NCI-H2081 (cell line): ENCODE measurements around the gene COQ4.
"Not testable (repeated sequence)": the region's sequence is repeated elsewhere in the genome, so short reads cannot be mapped to it uniquely, and the experiment has no call there.

Source experiments
- DNase-seq, 2 experiments: peaks; one replicate each; lab custom pipeline; 2025; lab: John Stamatoyannopoulos, UW

COQ4 gene

GRCh38 chr9:128298535-128299482 lies 23.8 kb upstream of the COQ4 start:
- DNase-seq = no peak

DNA sequence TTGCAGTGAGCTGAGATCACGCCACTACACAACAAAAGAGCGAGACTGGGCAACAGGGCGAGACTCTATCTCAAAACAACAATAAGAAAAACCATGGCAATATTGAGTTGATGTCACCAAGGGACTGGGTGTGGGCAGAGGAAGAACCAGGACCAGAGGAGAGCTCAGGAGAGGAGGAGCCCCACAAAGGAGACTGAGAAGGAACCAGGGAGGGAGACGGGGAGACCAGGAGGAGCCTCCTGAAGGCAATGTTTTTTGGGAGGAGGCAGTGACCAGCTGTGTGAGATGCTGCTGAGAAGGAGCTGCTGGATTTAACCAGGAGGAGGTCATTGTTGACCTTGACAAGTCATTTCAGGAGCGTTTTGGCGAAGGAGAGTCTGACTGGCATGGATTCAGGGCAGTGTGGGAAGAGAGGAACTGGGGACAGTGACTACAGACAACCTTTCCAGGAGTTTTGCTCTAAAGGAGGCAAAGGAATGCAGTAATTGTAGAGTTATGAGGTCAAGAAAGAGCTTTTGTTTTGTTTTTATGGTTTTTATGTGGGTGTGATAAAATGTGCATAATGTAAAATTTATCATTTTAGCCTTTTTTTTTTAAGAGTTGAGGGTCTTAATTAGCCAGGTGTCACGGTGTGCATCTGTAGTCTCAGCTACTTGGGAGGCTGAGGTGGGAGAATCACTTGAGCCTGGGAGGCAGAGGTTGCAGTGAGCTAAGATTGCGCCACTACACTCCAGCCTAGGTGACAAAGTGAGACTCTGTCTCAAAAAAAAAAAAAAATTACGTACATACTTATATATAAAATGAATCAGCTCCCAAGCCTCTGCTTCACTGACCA lies 18.3 kb upstream of the COQ4 start:
- DNase-seq = no peak

GRCh38 chr9:128304971-128305288 lies 17.7 kb upstream of the COQ4 start:
- DNase-seq = no peak

DNA sequence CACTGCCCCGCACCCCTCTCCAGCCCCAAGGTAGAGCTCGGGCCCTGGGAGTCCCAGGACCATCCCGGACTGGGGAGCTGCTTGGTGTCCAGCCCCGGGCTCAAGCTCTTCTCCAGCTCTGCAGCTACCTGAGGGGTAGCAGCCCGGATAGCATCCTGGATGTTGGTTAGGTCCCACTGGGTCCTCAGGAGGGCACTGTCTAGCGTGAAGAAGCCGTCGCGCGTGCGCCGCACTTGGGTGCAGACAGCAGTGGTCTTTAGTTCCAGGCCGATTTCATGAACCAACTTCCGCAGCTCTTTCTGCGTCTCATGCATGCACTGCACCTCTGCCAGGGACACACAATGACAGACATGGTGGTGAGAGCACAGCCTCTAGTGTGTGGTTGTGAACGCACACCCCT lies 13.1 kb upstream of the COQ4 start:
- no peak for DNase-seq

DNA sequence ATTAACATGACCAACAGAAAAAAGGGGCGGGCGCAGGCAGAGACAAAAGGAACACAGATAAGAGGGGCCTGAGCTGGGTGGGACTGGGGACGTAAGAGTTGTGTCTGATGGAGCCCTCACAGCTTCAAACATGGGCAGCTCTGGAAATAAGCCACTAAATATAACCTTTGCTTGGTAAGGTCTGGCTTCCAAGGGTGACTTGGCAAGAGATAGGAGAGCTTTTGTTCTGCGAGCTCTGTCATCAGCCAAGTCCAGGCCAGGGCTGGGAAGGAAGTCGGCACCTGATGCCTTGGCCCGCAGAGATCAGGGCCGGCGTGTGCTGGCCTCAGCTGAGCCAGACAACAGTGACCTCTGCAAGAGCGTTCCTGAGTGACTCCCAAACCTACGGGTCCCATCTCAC lies 12.2 kb upstream of the COQ4 start:
- no peak for DNase-seq

- DNase-seq = no peak
Observed at GRCh38 chr9:128314697-128315096, 7.9 kb upstream of the COQ4 start.

GRCh38 chr9:128316421-128316820 lies 6.2 kb upstream of the COQ4 start:
- DNase-seq = no peak

DNA sequence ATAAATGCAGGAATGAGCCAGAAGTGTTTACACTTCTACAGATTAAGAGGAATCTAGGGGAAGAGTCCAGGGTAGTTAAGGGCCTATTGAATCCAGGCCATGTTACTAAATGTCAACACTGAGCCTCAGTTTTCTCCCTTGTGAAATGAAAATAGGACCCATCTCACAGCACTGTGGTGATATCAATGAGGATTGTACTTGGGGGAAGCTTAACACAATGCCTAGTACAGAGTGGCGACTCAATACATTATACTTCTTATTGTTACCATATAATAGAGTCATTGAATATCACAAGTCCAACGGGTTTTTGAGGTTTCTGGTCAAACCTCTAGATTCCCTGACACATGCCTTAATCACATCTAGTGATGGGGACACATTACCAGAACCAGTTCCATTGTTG lies 5.0 kb upstream of the COQ4 start:
- no peak for DNase-seq

GRCh38 chr9:128321343-128321742 lies 1.3 kb upstream of the COQ4 start:
- no peak for DNase-seq

GRCh38 chr9:128321879-128322403 lies 698 bp upstream of the COQ4 start:
- DNase-seq = no peak

GRCh38 chr9:128323212-128323730 lies 632 bp downstream of the COQ4 start:
- no peak for DNase-seq

DNA sequence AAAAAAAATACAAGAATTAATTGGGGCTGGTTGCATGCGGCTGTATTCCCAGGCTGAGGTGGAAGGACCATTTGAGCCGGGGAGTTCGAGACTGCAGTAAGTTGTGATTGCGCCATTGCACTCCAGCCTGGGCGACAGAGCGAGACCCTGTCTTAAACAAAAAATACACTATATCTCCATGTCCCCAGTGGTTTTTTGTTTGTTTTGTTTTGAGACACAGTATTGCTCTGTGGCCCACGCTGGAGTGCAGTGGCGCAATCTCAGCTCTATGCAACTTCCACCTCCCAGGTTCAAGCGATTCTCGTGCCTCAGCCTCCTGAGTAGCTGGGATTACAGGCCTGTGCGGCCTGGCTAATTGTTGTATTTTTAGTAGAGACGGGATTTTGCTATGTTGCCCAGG lies 1.2 kb downstream of the COQ4 start:
- no peak for DNase-seq

DNA sequence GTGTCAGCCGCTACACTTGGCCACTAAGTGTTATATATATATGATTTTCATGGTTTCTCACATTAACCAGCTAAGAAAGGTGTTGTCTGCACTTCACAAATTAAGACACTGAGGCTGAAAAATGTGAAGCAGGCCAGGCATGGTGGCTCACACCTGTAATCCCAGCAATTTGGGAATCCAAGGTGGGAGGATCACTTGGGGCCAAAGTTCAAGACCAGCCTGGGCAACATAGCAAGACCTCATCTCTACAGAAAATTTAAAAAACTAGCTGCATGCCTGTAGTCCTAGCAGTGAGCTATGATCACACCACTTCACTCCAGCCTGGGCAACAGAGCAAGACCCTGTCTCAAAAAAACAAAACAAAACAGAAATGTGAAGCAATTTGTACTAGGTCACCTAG lies 1.8 kb downstream of the COQ4 start:
- DNase-seq = no peak

GRCh38 chr9:128325629-128326028 lies 3.0 kb downstream of the COQ4 start:
- no peak for DNase-seq

DNA sequence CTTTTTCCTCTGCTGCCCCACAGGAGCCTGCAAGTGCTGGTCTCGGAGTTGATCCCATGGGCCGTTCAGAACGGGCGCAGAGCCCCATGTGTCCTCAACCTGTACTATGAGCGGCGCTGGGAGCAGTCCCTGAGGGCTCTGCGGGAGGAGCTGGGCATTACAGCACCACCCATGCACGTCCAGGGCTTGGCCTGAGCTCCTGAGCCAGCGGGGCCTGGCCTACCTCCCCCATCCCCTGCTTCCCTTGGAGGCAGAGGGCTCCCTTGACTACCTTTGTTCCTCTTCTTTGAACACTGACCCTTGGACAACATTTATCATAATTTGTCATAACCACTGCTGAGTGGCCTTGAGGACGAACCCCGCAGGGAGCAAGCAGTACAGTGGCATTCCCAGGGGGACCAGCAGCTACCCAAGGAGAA lies 10.8 kb downstream of the COQ4 start:
- no peak for DNase-seq

DNA sequence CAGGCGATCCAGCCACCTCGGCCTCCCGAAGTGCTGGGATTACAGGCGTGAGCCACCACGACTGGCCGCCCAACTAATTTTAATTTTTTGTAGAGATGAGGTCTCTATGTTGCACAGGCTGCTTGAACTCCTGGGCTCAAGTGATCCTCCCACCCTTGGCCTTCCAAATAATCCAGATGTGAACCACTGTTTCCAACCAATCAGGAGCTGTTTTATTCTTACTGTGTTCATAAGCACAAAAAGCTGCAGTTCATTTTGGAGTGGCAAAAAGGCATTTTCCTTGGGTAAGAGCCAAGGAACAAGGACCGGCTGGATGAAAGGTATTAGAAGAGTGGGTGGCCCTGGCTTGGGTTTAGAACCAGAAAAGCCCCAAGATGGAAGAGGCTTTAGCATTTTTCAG lies 12.5 kb downstream of the COQ4 start:
- no peak for DNase-seq

- DNase-seq = no peak
Observed at GRCh38 chr9:128335914-128336313, 13.3 kb downstream of the COQ4 start.

DNA sequence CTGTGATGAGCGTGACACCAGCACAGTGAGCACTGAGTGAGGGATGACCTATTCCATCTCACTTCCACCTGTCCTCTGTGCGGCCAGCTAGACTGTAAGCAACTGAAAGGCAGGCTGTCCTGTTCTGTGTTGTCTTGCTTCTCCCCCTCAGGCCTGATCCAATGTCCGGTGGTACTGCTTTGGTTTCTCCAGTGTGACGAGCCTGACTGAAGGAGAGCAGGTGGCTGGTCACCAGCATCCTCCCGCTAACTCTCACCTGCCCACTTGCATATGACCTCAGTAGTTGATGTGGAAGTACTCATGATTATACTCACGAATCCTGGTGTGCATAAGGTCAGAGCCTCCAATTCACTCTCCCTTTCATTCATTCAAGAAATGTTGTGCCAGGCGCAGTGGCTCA lies 15.3 kb downstream of the COQ4 start:
- no peak for DNase-seq

GRCh38 chr9:128338852-128339614 lies 16.4 kb downstream of the COQ4 start:
- not testable (repeated sequence) for DNase-seq

- DNase-seq = peak; percentile 79 to 84
Observed at GRCh38 chr9:128339761-128340690, 17.4 kb downstream of the COQ4 start, which contains the start of gene SLC27A4. Gene SLC27A4 (plus strand): TSS chr9:128340527. CDS start chr9:128343133, 2,606 bp downstream.
